Testis (tissue), 3 donors: Measurements from ENCODE around the gene SHROOM2. TPM values are rescaled to one million over a fixed set of nuclear protein-coding genes. Genes with fewer than 3 reads are reported as not detected.

Source experiments
- DNase-seq: peaks from one replicate; pipeline ENCODE4 v3.0.0-alpha.2; 2019
- H3K27ac ChIP-seq, 2 donors: fragments of 200-600 bp; sonication (generic); one replicate each; pipeline ENCODE4 v1.5.1; 2019
- H3K27me3 ChIP-seq: fragments of 200-600 bp; sonication (generic); one replicate; pipeline ENCODE4 v1.5.1; 2019
- H3K36me3 ChIP-seq: fragments of 200-600 bp; sonication (generic); one replicate; pipeline ENCODE4 v1.5.1; 2017; ENCODE audit warnings: low read depth; ENCODE audit errors: missing control alignments
- H3K4me1 ChIP-seq: fragments of 200-600 bp; sonication (generic); one replicate; pipeline ENCODE4 v1.5.1; 2019
- H3K4me3 ChIP-seq, 2 donors: fragments of 200-600 bp; sonication (generic); one replicate each; pipeline ENCODE4 v1.5.1; 2017 to 2019
- H3K9me3 ChIP-seq: fragments of 200-600 bp; sonication (generic); one replicate; pipeline ENCODE4 v1.5.1; 2017
- CTCF ChIP-seq, 3 experiments: fragments of 450-650 bp in 2 of 3; fragments of 200-600 bp in 1 of 3; sonication (generic) in 1 of 3; IDR thresholded peaks; one replicate each; pipeline ENCODE4 v1.5.1; 2016 to 2019; ENCODE audit warnings: antibody characterized with exemption in 3 of 3, mild to moderate bottlenecking in 2 of 3, moderate library complexity in 1 of 3
- POLR2A ChIP-seq: fragments of 450-650 bp; IDR thresholded peaks from one replicate; pipeline ENCODE4 v1.6.1; 2017; ENCODE audit warnings: antibody characterized with exemption, mild to moderate bottlenecking, moderate library complexity
- whole genome bisulfite sequencing, 2 donors: methylation state at CpG; one replicate each; pipeline ENCODE4 v1.1.5; 2018; 5-methylcytosine and 5-hydroxymethylcytosine counted together
- intact Hi-C: fragments of 100-400 bp; cut with DNase I; formaldehyde crosslinking; loops from one replicate; pipeline ENCODE4 v1.15.1; 2023; ENCODE audit warnings: low total_unique reads
- polyA plus RNA-seq: library from polyadenylated mRNA; stranded (reverse); fragments of 350-450 nt; fragmentation: Illumina TruSeq; extraction: RNeasy Lipid Tissue Mini Kit (QIAGEN cat#74804); gene quantifications from one replicate; pipeline ENCODE4 v1.2.3, GENCODE V29; 2014; ENCODE audit warnings: low read depth, low replicate concordance; ENCODE audit not compliant: insufficient read depth
- total RNA-seq, 2 donors: library from RNA; depleted of rRNA; stranded (reverse); fragments of >200 nt; gene quantifications; one replicate each; pipeline ENCODE4 v1.2.3, GENCODE V29; 2016

Gene SHROOM2
- total and polyA plus RNA-seq, 3 donors from 2014 or later: 8.2 to 46.0 (median 22.1) TPM

GRCh38 chrX:9953396-9953795 is 167.2 kb downstream of the SHROOM2 start:
- no peak overlapping the region for H3K27ac ChIP-seq
- WGBS, 2 donors: 95 to 100% methylated on average over 2 of the region's 2 CpGs
- intact Hi-C loops: no loop called here
- H3K4me3 ChIP-seq: no peak overlapping the region
- H3K27me3 ChIP-seq: no peaks in the 10 kb centered on the region
- no peaks in the 10 kb centered on the region for H3K36me3 ChIP-seq
- no peaks in the 10 kb centered on the region for H3K9me3 ChIP-seq
- no peak for DNase-seq
- no peaks in the 10 kb centered on the region for H3K4me1 ChIP-seq
- no peak for TF ChIP-seq CTCF (IDR thresholded peaks at IDR 0.05)
- no peak for TF ChIP-seq POLR2A

GRCh38 chrX:9955506-9955905 is 169.3 kb downstream of the SHROOM2 start:
- H3K27me3 ChIP-seq: no peaks in the 10 kb centered on the region
- H3K27ac ChIP-seq: no peak overlapping the region
- no peak overlapping the region for H3K4me3 ChIP-seq
- 70 to 93% methylated on average over 6 of the region's 6 CpGs for WGBS, 2 donors
- no peak for DNase-seq
- H3K9me3 ChIP-seq: no peaks in the 10 kb centered on the region
- H3K4me1 ChIP-seq: no peaks in the 10 kb centered on the region
- intact Hi-C loops: no loop called here
- no peak for TF ChIP-seq CTCF (IDR thresholded peaks at IDR 0.05)
- no peak for TF ChIP-seq POLR2A
- H3K36me3 ChIP-seq: no peaks in the 10 kb centered on the region

DNA sequence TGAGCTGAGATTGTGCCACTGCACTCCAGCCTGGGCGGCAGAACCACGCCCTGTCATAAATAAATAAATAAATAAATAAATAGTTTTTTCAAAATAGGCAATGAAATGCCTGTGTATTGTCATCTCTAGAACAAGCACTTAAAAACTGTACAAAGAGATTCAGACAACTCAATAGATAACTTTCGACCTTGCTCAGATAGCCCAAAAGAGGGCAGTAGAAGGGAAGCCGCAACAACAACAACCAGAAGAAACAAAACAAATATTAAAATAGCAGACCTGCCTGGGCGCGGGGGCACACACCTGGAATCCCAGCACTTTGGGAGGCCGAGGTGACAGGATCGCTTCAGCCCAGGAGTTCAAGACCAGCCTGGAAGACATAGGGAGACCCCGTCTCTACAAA is 171.5 kb downstream of the SHROOM2 start:
- Histone ChIP-seq H3K9me3 (no peaks in the 10 kb centered on the region), H3K27me3 (no peaks in the 10 kb centered on the region), H3K4me1 (no peaks in the 10 kb centered on the region), H3K27ac (no peak overlapping the region), H3K36me3 (no peaks in the 10 kb centered on the region), H3K4me3 (no peak overlapping the region)
- WGBS, 2 donors: 84 to 95% methylated on average over 4 to 9 of the region's 9 CpGs
- DNase-seq: no peak
- intact Hi-C loops: no loop called here
- TF ChIP-seq CTCF (IDR thresholded peaks at IDR 0.05) (no peak), POLR2A (no peak)

GRCh38 chrX:9958183-9958582 is 172.0 kb downstream of the SHROOM2 start:
- no peaks in the 10 kb centered on the region for H3K27me3 ChIP-seq
- TF ChIP-seq CTCF (IDR thresholded peaks at IDR 0.05) (no peak), POLR2A (no peak)
- intact Hi-C loops: no loop called here
- no peak overlapping the region for H3K4me3 ChIP-seq
- no peaks in the 10 kb centered on the region for H3K9me3 ChIP-seq
- 88 to 91% methylated on average over 5 of the region's 5 CpGs for WGBS, 2 donors
- H3K36me3 ChIP-seq: no peaks in the 10 kb centered on the region
- DNase-seq: no peak
- no peaks in the 10 kb centered on the region for H3K4me1 ChIP-seq
- no peak overlapping the region for H3K27ac ChIP-seq

DNA sequence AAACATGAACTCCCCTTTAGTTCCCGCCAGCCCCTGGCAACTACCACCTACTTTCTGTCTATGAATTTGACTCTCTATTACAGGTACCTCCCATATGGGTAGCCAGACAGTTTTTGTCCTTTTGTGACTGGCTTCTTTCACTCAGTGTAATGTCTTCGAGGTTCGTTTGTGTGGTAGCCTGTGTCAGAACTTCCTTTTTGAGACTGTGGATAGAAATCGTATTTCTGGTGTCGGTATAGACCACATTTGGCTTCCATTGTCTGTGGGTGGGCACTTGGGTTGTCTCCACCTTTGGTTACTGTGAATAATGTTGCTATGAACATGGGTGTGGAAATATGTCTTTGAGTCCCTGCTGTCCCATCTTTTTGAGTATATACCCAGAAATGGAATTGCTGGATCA is 175.5 kb downstream of the SHROOM2 start:
- 83 to 100% methylated on average over 3 to 5 of the region's 5 CpGs for WGBS, 2 donors
- Histone ChIP-seq H3K27me3 (no peaks in the 10 kb centered on the region), H3K27ac (no peak overlapping the region), H3K4me3 (no peak overlapping the region), H3K36me3 (no peaks in the 10 kb centered on the region), H3K9me3 (no peaks in the 10 kb centered on the region), H3K4me1 (no peaks in the 10 kb centered on the region)
- DNase-seq: no peak
- TF ChIP-seq POLR2A: no peak
- TF ChIP-seq CTCF (IDR thresholded peaks at IDR 0.05): no peak
- intact Hi-C loops: no loop called here
